Left forelimb (tissue), 1 donor: ENCODE results near the gene DMWD.
A peak's percentile ranks its signal among the peaks of the same experiment; 100 is the strongest.
"Not testable (repeated sequence)": the region's sequence is repeated elsewhere in the genome, so short reads cannot be mapped to it uniquely, and the experiment has no call there.

Experiments used
- DNase-seq: peaks from one replicate; pipeline ENCODE4 v3.0.0-alpha.2; 2018; ENCODE audit warnings: low spot score

The DMWD gene

DNA sequence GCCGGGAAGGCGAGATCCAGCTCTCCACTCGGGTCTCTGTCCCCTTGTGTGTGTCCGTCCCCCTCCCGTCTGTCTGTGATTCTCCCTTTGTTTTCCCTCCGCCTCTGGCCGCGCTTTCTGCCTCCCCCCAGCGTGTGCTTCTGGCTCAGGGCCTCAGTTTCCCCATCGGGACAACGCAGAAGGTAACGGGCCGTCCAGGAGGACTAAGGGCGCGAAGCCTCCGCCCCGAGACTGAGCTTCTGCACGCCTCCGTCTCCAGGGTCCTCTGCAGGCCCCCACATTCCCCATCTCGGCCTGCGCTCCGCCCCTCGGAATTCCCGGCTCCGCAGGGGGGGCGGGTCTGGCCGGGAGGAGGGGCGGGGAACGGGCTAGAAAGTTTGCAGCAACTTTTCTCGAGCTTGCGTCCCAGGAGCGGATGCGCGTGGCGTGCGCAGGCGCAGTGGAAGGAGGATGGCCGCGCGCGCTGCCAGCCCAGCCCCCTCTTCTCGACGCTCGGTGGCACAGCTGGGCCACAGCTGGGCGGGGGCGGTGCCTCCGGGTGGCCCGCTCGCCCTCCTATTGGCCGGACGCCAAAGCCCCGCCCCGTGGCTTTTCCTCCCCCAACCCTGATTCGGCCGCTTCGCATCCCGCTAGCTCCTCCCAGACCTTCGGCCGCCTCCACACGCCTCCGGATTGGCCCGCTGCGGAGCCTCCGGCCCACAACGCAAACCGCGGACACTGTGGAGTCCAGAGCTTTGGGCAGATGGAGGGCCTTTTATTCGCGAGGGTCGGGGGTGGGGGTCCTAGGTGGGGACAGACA is 23.5 kb downstream of the DMWD start, which contains the start of gene SIX5:
Gene SIX5 (minus strand): TSS at position 269 of the 799 bp plus-strand sequence. CDS start 408 bp downstream, outside the sequence.
- peak; percentile 100 for DNase-seq

GRCh38 chr19:45768655-45768983 is 24.0 kb downstream of the DMWD start:
- no peak for DNase-seq

DNA sequence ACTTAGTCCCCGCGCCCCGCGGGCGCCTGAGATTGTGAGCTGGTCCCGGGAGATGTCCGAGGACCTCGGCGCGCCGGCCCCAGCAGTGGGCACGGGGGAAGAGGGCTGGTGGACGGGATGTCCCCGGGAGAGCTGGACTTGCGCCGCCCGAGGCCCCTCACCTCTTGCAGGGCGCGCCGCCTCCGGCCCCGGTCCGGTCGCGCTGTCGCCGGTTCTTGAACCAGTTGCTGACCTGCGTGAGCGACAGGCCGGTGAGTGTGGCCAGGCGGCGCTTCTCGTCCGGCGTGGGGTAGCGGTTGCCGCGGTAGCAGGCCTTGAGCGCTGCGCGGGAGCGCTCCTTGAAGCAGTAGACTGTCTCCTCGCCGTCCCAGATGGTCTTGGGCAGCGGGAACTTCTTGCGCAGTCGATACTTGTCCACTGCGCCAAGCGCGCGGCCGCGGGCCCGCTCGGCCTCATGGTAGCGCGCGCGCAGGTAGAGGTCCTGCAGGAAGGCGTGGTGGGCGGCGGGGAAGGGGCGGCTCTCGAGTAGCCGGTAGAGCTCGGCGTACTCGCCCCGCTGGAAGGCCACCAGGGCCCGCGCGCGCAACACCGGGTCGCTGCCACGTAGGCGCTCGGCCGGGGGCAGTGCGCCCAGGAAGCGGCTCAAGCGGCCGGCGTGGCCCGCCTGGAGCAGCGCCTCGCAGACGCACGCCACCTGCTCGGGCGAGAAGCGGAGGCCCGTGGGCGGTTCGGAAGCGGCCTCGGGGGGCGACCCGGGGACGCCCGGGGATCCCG is 24.6 kb downstream of the DMWD start:
- peak; percentile 80 for DNase-seq

DNA sequence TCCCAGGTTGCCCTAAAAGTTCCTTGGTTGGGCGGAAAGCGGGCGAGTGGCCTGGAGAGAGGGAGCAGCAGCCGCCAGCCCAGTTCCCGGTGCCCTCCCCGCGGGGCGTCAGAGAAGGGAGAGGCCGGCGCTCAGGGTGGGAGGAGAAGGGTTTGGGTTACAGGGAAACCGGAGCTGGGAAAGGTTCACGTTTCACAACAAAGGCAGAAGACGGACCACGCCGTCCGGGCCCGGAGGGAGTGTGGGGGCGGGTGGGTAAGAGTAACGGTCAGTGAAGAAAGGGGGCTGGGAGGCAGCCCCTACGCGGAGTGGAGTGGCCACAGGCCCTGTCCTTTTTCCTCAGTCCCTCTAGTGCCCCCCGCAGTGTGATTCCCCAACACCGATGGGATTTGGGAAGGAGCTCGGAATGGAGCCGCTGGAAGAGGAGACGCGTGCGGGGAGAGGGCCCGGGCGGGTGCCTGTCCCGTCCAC is 25.2 kb downstream of the DMWD start:
- peak; percentile 87 for DNase-seq

GRCh38 chr19:45766869-45767346 is 25.7 kb downstream of the DMWD start:
- peak; percentile 75 for DNase-seq

DNA sequence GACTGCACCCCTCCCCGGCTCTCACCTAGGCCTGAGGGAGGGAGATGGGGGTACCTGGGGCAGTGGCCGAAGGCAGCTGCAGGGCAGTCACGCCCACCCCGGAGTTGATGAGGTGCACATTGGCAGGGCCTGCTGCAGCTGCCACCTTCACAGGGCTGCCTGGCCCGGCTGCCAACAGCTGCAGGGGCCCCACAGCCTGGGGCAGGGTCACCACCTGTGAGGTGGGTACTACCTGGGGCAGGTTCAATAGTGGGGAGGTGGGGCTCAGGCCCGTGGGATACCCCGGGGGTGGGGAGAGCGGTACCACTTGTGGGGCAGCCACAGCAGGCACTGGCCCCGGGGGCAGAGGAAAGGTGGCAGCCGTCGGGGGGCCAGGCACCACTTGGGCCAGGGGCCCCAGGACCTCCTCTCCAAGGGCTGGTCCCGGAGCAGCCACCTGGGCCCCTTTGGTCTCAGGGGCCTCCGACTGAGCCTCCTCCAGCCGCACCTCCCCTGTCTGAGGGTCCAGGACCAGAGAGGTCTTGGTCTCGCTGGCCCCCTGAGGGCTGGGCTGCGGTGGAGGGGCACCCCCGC is 26.3 kb downstream of the DMWD start:
- peak; percentile 66 for DNase-seq

- DNase-seq: peak; percentile 64
Observed at GRCh38 chr19:45765702-45766295, 26.8 kb downstream of the DMWD start.

- peak; percentile 68 for DNase-seq
Observed at GRCh38 chr19:45764945-45765701, 27.5 kb downstream of the DMWD start.

DNA sequence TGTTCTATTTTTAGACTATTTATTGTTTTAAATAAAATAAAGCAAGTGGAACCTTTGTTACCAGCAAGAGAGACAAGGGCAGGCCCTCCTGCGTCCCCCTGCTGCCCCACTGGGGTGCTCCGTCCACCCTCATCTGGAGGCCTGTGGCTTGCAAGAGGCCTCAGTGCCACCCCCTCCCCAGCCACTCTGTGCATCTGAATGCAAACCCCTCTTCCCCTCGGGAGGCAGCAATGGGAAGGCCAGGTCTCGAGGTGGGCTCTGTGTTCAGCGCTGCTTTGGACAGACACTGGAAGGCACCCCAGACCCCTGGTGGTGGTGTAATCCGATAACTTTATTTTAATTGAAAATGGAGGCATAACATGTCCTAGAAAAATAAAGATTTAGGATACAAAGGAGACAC is 28.2 kb downstream of the DMWD start:
- DNase-seq: peak; percentile 66

GRCh38 chr19:45763691-45764294 is 28.9 kb downstream of the DMWD start:
- DNase-seq: peak; percentile 61

GRCh38 chr19:45762870-45763631 is 29.6 kb downstream of the DMWD start:
- DNase-seq: no peak

DNA sequence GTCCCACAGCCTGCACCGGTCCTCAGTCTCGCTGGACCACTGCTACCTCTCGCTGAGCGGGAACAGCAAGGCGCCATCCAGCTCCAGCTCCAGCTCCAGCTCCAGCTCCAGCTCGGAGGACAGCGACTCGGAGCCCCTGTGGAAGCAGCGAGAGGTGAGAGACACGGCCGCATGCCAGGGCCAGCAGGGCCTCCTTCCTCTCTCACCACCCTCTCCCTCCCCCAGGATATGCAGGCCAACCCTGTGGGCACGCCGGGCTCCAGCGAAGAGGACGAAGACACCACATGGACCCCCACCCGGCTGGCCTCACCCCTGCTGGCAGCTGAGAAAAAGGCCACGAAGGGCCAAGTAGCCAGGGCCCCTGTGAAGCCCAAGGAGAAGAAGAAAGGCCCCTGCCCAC is 30.9 kb downstream of the DMWD start:
- DNase-seq: no peak

- no peak for DNase-seq
Observed at GRCh38 chr19:45758921-45759320, 33.7 kb downstream of the DMWD start.

DNA sequence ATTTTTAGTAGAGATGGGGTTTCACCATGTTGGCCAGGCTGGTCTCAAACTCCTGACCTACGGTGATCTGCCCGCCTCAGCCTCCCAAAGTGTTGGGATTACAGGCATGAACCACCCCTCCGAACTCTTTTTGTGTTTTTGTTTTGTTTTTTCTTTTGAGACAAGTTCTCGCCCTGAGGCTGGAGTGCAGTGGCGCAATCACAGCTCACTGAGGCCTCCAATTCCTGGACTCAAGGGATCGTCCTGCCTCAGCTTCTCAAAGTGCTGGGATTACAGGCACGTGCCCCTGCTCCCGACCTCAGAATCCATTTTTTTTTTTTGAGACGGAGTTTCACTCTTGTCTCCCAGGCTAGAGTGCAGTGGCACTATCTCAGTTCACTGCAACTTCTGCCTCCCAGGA is 35.0 kb downstream of the DMWD start:
- DNase-seq: no peak

GRCh38 chr19:45754323-45754722 is 38.3 kb downstream of the DMWD start:
- DNase-seq: no peak

DNA sequence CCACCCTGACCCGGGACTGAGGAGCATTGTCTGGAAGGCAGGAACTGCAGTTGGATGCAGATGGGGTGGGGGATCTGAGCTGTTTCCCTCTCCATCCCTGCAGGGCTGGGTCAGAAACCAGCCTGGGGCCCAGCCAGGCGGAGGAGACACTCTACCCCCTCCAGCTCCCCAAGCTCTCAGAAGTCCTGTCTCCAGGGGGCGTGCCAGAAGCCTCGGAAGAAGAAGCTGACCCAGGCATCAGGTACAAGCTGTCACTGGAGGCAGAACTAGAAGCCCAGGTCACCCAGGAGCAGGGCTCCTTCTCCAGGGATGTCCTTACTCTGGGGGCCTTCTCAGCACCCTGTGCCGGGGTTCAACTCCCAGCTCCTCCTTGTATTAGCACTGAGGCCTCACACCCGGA is 39.1 kb downstream of the DMWD start:
- DNase-seq: no peak

- no peak for DNase-seq
Observed at GRCh38 chr19:45752639-45753038, 40.0 kb downstream of the DMWD start.

GRCh38 chr19:45751483-45751882 is 41.2 kb downstream of the DMWD start:
- not testable (repeated sequence) for DNase-seq

DNA sequence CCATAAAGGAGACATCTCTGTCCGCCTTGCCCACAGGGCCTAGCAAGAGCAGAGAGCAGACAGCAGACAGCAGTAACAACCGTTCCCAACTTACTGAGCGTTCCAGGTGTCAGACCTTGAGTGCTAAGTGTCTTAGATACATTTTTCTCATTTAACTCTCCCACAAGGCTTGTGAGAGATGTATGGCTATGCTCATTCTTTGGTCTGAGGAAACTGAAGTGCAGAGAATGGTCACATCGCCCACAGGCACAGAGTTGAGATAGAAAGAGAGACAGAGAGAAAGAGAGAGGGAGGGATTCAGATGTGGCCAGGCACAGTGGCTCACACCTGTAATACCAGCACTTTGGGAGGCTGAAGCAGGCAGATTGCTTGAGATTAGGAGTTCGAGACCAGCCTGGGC is 45.1 kb downstream of the DMWD start:
- no peak for DNase-seq

DNA sequence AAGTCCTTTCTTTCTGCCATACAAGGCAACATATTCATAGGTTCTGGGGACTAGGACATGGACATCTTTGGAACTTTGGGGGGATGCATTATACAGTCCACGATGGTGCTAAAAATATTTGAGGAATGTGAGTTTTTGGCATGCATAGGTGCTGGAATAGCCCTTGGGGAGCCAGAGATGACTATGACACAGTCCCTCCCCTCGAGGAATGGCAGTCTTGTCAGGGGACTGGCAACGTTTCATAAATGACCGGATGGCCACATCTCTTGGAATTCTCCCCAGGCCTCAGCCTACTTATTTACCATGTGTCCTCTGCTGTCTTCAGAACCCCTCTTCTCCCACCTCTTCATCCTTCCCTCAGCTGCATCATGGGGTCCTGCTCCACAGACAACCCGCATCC is 45.8 kb downstream of the DMWD start:
- no peak for DNase-seq
